Muscle of back (tissue), 11 donors: ENCODE measurements around the gene MPZL1. TPM values are rescaled to one million over a fixed set of nuclear protein-coding genes. Genes with fewer than 3 reads are reported as not detected.

Experiments
- DNase-seq, 3 donors: peaks; one replicate each; pipeline versions ENCODE4 v3.0.0 to v3.0.0-alpha.2; 2013
- polyA plus RNA-seq, 10 donors: library from polyadenylated mRNA; unstranded; fragments of 120-200 nt; gene quantifications; one replicate each; pipeline ENCODE4 v1.2.1, GENCODE V29; 2013; ENCODE audit not compliant: insufficient read length in 10 of 10

Gene MPZL1
- polyA plus RNA-seq, 10 donors, result 78.1 to 110 (median 86.4) TPM

DNA sequence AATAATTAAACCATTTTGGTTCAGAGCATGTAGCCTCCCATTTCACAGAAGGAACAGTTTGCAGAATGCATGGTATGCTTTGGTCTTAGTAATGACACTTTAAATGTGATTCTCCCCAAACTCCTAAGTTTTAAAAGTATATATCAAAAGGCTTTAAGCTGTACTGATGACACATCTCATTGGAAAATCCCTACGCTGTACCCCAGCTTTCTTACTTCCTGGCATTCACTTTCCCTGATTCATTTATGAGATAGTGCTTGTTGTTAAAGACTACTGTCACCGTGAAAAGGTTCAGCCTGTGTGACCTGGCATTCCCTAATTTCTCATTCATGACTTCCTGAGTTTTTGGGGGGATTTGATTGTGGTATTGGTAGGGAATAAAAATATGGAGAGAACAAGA lies 53.4 kb downstream of the MPZL1 start:
- no peak for DNase-seq

DNA sequence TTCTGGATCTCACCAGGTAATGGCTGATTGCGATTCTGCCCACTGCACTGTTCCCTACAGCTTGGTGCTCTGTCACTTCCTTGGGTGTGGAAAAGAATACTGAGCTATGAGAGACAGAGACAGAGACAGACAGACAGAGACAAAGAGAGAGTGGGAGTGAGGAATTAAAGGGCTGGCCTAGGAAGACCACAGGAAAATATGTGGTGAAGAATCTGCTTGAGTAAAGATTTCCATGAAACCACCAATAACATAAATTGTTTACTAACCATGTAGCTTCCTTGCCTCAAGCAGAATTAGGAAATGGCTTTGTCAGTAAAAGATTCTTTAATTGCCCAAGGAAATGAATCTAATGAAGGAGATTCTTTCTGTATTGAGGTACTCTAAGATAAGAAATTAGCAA lies 54.4 kb downstream of the MPZL1 start:
- DNase-seq, result no peak

DNA sequence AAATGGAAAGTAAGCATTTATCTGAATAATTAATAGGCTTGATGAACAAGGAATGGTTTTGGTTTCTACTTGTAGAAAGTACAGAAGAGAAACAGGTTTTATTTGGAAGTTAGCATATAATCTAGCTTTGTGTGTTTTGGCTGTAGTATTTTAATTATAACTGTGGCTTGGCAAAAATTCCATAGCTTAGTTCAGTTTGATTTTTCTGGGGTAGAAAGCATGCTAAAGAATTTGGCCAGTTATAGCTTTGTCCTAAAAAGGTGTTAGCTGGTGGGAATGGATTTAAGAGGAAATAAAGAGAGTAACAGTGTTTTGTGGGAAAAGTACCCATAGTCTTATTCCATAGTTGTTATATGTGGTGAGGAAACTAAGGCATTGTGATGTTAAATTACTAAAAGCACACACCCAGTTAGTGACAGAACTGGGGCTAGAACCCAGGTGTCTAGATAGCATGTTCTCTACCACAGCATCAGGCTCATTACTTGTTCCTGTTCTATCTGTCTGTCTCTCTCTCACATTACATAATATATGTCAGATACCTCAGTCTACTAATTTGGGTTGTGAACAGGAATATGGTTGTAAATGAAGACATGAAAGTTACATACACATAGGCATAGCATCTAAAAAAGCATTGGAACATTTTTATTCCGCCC lies 55.0 kb downstream of the MPZL1 start:
- no peak for DNase-seq

DNA sequence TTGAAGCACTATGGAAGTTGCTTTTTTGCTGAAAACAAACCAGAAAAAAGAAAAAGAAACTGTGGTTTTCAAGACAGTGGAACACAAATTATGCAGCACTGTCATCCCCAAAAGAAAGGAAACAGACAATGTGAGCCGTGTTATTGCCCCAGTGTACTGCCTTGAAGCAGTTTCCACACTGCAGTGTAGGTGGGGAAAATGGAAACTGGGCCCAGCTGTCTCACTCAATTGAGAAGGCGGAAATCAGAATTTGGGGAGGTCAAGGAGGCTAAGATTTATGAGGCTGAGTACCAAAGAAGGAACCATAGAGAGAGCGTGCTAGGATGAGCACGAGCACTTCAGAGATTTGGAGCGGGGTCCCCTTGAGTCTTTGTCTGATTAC lies 55.5 kb downstream of the MPZL1 start:
- DNase-seq, result no peak

DNA sequence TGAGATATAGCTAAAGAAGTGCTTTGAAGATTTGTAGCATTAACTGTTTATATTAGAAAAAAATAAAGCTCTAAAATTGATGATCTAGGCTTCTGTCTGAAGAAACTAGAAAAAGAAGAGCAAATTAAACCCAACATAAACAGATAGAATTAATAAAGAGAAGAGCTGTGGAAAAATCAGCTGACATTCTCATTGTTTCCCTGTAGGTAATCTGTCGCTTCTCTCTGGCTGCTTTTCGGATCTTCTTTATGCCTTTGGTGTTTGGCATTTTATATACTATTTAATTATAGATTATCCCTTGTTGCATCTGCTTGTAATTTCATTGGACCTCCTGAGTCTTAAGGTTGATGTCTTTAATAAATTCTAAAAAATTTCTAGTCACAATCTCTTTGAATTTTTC lies 59.8 kb downstream of the MPZL1 start:
- no peak for DNase-seq

DNA sequence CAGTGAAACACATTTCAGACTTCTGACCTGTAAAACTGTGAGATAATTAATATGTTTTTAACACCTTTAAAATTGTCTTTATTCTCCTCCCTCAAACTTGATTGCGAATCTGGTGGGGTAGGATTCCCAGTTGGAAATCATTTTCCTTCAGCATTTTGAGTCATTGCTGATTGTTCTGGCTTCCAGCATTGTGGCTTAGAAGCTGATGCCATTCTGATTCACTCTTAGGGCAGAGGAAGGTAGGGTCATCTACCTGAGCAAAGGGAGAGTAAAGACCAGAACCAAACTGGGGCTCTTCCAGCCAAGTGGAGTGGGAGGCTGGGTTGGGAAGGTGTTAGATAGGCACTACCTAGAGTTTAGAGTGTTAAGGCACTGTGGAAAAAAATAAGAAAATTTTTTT lies 61.2 kb downstream of the MPZL1 start:
- no peak for DNase-seq

DNA sequence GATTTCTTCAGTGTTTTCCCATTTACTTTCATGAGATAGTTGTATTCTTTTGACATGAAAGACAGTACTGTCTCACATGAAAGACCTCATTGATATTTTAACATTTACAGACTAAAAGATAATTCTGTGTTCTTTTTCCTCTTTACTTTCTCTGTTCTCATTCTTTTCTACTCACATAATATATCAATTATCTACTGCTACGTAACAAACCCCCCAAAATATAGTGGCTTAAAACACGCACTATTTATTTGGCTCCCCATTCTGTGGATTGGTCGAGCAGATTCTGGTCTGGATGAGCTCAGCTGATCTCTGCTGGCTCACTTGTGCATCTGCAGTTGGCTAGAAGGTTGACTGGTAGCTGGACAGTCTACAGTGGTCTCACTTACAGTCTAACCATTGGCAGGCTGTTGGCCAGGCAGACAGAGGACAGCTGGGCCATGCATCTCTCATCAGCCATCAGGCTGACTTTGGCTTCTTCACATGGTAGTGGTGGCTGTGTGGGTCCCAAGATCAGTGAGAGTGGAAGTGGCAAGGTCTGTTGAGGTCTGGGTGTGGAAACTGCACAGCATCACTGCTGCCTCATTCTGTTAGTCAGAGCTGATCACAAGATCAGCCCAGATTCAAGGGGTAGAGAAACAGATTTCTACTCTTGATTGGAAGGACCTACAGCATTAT lies 63.2 kb downstream of the MPZL1 start:
- no peak for DNase-seq

DNA sequence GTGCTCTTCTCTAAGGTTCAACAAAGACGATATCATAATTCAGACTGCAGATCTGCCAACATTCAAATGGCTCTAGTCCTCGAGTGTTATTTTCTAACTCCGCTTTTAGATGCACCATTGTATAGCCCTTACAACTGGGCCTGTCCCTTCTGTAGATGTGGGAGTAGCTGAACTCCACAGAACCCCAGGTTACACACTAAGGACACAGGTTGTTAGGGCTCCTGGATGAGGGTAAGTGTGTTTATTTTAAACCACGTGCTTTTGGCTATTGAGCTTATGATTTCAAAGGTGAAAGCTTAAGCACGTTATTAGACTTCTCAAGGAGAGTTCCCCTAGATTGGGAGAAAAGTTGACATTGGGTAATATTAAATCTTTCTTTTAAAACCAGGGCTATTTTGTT lies 64.7 kb downstream of the MPZL1 start:
- DNase-seq, result no peak

DNA sequence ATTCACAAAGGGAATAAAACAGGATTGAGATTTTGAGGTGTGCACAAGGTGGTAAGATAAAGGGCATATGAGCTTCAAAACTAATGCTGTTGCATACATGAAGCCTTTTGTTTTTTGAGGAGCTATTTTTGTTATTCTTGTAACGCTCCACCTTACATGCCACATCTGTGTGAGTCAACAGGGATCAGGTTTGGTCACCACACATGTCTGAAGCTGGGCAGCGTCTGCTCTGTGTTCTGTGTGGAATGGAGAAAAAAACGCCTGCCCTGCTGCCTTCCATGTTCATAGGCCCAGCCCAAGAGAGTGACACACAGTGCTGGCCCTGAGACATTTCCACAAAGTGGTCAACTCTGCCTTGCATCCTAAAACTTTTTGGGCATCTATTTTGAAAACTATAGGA lies 67.7 kb downstream of the MPZL1 start:
- no peak for DNase-seq

DNA sequence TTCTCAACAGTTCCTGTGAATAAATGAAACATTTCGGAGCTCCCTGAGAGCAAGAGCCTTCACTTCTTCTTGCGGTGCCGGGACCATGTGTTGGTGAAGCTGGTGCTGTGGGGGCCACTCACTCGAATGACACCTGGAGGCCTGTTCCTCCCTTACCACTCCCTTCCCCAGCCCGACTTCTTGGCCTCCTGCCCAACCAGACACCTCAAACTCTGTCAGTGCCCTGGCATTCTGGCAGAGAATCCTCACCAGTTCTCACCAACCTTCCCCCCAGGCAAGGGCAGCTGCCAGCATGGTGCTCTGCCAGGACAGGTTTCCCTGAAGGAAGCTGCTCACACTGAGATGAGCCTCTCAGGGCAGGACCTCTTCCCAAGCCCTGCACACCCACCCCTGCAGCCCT lies 68.3 kb downstream of the MPZL1 start:
- no peak for DNase-seq

DNA sequence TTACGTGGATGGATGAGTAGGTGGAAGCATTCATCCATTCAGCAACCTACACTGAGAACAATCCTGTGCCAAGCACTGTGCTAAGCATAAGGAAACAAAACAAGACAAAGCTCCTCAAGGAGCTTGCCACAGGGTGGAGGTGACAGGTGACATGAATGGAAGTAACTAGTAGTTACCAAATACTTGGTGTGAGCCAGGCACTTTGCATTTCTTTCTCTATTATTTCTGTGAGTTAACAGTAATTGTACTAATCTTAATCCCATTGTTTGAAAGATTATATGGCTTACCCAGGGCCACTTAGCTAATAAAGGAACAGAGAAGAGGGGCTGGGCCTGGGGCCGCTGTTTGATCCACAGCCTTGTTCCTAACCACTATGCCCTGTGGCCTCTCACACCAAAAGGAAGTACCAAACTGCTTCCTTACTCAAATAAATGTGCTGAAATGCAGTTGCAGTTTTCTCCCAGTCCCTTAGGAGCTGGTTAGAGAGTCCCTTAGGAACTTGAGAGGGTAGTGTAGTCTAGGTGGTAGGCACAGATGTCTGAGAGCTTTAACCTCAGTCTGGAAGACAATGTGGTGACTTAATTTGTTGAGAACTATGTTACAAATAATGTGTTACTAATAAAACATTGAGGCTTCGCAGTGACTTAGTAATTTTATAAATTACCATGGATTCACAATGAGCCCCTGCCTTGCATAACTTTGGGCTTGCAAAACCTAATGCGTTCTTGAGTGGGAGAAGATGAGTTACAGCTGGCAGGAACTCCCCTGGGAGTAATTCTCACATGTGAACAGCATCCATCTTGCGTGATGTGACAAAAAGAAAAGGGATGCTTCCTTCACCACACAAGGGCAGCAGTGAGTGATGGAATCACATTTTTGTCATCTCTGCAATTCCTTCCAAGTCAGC lies 69.8 kb downstream of the MPZL1 start:
- DNase-seq, result peak; percentile 29 to 94 (median 52)

DNA sequence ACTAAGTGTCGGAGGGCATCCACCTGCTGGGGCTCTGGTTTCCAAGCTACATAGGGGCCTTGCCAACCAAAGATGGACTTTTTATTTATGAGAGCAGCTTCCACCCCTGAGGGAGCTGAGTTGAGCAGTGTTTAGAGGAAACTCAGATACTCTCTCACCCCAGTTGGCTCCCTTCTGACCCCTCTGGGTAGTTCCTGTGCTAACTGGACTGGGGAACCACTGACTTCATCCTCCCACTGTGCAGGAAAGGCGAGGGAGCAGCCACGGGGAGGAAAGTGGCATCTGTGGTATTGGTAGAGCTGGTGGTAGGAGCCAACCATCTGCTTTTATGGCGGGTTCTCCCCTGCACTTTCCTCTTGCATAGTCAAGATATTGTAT lies 70.4 kb downstream of the MPZL1 start:
- DNase-seq, result no peak

DNA sequence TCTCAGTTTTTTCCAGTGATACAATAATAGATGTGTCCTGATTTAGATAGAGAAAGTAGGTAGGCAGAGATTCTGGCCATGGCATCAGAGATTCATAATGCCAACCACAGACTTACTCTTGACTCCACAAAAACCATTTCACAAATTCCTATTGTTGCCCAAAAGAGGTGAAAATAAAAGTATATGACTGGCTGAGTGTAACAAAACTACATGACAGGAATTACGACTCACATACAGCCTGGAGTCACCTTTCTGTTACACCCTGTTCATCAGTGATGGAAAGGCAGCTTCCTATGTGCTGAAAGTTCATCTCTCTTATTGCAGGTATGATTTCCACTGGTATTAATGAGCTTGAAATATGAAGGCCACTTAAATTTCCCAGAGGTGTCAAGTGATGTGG lies 72.3 kb downstream of the MPZL1 start:
- DNase-seq, result no peak

DNA sequence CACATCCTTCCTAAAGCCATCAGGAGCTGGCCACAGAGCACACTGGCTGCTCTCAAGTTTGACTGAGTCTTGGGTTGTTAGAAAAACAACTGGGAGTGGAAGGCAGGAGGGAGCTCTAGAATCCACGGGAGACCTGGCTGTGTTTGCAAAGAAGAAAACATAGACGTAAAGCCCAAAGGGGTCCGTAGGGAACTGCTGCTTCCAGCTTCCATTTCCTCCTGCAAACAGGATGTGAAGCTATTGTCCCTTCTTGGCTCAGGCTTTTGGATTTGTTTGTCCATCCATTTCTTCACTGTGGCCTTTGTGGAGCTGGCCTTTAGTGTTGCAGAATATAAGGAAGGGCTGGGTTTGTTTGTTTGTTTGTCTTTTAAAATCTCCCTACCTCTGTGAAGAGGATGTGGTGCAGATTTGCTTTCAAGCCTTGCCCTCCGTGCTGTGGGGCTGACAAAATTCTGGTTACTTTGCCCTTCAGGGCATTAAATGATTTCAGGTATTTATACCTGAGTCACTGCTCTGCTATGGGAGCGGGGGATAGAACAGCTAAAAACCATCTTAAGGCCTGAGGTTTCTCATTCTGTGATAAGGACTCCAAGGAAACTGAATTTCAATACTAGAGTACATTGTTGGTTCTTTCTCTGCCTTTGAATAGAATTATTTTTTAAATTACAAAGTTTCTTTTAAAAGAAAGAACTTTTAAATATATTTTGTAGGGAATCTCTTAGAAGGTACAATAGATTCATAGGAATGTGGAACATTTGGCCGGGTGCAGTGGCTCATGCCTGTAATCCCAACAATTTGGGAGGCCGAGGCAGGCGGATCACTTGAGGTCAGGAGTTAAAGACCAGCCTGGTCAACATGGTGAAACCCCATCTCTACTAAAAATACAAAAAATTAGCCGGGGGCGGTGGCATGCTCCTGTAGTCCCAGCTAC lies 74.3 kb downstream of the MPZL1 start:
- peak; percentile 32 to 87 (median 66) for DNase-seq

DNA sequence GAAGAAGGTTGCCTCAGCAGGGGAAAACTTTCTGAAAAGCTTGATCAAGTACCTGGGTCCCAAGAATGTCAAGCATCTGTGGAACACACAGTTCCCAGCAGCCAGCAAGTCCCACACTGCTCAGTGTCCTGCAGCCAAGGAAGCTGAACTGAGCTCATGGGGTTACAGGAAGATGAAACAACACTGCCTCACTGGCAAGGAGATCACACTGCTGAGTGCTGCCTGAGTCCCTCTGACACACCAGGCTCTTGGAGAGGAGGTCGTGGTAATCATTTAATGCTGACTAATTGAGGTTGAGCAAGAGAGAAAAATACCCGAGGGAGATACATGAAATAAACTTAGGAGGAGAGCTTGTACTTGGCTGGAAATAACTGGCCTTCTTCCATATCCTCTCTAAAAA lies 75.2 kb downstream of the MPZL1 start:
- peak; percentile 80 to 95 (median 92) for DNase-seq

DNA sequence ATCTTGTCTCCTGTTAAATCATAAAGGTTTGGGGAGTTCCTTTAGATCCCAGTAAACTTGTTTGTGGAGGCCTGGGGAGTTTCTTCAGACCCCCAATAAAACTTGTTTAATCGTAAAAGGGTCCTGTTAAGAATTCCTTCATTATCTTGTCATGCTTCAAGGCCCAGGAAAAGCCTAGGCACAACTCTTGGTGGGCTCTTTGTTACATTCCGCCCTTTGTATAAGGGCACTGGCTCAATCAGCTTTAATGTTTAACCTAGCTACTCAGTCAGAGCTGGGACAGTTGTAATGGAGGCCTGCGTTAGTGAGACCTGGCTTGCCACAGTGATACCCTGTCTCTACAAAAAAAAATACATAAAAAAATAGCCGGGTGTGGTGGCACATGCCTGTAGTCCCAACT lies 77.2 kb downstream of the MPZL1 start:
- DNase-seq, result no peak

DNA sequence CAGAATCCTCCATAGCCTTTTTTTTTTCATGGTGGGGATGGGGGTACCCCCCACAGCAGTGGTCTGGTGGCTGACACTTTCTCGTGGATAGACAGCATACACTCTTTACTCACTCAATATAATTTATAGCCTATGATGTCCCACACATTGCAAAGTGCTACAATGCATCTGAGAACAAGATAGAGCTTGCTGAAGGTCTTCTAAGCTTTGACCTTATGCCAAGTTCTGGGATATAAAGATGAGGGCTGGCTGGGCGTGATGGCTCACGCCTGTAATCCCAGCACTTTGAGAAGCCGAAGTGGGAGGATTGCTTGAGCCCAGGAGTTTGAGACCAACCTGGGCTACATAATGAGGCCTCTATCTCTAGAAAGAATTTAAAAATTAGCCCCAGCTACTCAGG lies 78.0 kb downstream of the MPZL1 start:
- DNase-seq, result no peak

DNA sequence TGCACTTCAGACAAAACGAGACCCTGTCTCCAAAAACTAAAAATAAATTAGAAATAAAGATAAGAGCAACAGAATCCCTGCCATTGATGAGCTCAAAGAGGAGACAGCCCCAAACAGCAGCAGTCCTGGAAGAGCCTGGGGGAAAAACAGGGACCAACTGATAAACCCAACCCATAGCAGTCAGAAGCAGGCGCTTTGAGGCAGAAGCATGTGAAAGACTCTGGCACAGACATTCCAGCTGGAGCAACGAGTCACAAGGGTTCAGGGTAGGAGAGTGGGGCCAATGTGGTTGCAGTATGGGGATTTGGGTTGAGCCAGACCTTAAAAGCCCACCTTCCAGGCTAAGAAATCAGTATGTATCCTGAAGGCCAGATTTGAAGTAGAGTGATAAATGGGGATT lies 78.5 kb downstream of the MPZL1 start:
- no peak for DNase-seq

DNA sequence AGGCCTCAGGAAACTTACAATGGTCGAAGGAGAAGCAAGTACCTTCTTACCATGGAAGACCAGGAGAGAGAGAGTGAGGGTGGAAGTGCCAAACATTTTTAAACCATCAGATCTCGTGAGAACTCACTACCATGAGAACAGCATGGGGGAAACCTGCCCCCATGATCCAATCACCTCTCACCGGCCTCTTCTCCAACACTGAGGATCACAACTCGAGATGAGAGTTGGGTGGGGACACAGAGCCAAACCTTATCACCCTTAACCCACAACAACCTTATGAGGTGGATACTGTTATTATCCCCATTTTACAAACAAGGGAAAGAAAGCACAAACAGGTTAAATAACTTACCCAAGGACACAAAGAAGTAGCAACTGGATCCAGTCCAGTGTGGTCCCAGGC lies 80.5 kb downstream of the MPZL1 start:
- DNase-seq, result no peak

DNA sequence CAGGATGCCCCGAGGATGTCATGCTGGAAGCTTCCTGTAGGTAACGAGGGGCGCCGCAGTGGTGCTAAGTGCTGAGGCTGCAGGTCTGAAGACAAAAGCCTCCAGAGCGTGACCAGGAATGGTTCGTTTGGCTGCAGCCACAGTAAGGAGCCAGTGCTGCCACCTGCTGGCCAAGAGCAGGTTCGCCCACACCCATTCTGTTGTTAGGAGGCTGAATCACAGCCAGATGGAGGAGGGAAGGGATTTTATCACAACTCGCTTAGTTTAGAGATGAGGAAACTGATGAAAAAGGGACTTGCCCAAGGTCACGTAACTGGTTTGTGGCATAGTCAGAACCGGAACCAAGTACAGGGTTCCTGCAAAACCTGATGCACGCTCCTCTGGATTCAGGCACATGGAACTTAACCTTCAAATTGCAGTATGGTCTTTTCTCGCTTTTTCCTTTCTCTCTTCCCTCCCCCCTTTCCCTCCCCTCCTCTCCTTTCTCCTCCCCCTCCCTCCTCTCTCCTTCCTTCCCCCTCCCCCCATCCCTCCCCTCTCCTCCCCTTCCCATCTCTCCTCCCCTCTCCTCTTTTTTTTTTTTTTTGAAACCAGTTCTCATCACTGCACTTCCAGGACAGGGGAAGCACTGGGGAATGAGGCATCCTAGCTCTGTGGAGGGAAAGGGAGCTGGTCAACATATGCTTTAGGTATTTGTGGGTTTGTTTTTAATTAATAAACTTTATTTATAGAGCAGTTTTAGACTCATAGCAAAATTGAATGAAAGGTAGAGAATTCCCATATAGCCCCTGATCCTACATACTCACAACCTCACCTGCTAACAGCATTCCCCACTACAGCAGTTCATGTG lies 81.8 kb downstream of the MPZL1 start:
- peak; percentile 89 to 93 (median 91) for DNase-seq

DNA sequence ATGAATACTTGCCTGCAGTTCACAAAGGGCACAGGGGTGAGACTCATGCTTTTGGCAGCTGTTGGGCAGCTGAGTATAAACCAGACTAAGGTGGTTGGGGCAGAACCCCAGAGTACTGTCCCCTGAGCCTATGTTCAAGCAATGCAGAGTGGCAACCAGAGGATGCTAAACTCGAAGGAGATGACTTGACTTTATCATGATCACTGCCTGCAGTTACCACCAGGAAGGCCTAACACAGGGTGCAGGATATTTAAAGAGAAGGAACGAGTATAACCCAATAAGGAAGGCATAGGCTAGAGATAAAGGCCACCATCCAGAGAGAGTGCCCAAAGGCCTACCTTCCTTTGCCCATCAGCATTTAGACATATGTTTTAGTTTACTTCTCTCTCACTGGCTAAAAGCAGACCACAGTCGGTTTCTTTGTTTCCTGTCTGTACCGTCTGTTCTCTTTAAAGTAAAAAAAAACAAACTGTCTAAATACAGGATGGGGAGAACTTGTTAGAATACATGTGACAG lies 83.3 kb downstream of the MPZL1 start:
- no peak for DNase-seq
